Posterior cingulate gyrus (tissue), 11 donors: ENCODE results near the gene EXD3.
"Not testable (repeated sequence)": the region's sequence is repeated elsewhere in the genome, so short reads cannot be mapped to it uniquely, and the experiment has no call there.

Experiments
- DNase-seq, 10 donors: peaks; one replicate each; pipeline versions ENCODE4 v3.0.0 to v3.0.0-alpha.2; 2020 to 2021; ENCODE audit warnings: mixed read lengths in 3 of 10
- intact Hi-C: fragments of 100-400 bp; cut with DNase I; formaldehyde crosslinking; loops from one replicate; pipeline ENCODE4 v1.15.1; 2023

EXD3 gene

GRCh38 chr9:137417161-137418021 is 5.6 kb downstream of the EXD3 start:
- intact Hi-C loops = no loop called here
- peak in 5 of 10 donors; percentile 17 to 84 (median 71) for DNase-seq

DNA sequence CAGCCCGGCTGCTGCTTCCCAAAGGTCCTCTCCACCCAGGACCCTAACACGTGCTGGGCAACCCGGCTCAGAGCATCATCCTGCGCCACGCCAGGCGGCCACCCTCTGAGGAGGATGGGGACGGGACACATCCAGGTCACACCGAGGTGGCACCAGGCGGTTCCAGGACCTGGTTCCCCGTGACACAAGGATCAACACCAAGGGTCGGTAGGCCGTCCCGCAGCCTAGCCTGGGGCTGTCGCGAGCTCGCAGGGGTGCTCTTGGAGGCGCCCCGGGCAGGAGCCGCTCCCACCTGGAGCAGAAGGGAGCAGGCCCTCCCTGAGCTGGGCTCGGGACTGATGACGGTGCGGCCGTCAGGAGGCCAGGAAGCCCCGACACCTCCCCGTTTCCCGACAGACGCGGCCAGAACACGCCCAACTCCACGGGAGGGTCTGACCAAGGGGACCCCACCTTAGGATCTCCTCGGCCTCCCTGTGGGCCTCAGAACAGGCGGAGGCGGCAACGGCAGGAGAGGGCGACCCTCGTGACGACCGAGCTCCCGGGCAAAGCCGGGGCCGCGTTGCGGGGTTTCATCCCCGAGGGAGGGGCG is 6.3 kb downstream of the EXD3 start:
- intact Hi-C loops = no loop called here
- peak in 3 of 10 donors; percentile 59 to 83 (median 73) for DNase-seq

GRCh38 chr9:137416006-137416562 is 6.9 kb downstream of the EXD3 start:
- peak in 3 of 10 donors; percentile 65 to 80 (median 71) for DNase-seq
- intact Hi-C loops = no loop called here

DNA sequence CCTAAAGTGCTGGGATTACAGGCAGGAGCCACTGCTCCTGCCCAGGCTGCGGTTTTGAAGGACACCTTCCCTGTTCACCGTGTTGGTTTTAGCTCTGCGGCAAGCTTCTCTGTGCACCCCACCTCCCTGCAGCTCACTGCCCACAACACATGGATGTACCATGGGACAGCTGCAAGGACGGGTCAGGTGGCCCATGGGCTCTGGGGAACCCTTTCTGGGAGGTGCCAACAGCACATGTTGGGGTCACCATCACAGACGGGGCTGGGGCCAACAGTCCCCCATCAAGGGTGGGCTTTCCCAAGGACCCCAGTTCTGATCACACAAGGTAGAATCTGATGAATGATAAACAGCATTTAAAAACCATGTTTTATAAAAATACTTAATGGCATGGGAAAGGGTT is 7.5 kb downstream of the EXD3 start:
- intact Hi-C loops = no loop called here
- peak in 3 of 10 donors; percentile 16 to 62 (median 16) for DNase-seq

DNA sequence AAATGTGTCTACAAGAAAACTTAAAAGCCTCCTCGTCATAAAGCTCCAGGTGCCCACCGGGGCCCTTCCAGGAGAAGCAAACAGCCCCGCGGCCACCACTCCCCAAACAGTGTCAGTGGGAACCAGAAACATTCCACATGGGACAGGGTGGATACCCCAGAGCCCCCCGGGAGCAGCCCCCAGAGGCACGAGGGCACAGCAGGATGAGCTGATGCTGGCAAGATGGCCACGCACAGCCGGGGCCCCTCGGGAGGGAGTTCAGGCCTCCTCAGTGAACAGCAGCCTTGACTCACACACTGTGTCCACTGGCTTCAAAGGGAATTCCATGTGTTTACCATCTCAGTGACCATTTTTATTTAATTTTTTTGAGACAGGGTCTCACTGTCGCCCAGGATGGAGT is 10.5 kb downstream of the EXD3 start:
- peak in 2 of 10 donors; percentile 74 to 76 for DNase-seq
- intact Hi-C loops = no loop called here

GRCh38 chr9:137411645-137412380 is 11.1 kb downstream of the EXD3 start:
- intact Hi-C loops = no loop called here
- peak in 2 of 10 donors; percentile 75 to 84 for DNase-seq

- DNase-seq = no peak
- intact Hi-C loops = no loop called here
Measured at GRCh38 chr9:137411260-137411644, 11.7 kb downstream of the EXD3 start.

- intact Hi-C loops = no loop called here
- DNase-seq = peak in 2 of 10 donors; percentile 74 to 81
Measured at GRCh38 chr9:137410891-137411249, 12.1 kb downstream of the EXD3 start.

- DNase-seq = peak in 1 of 10 donors; percentile 61
- intact Hi-C loops = not testable (repeated sequence)
Measured at GRCh38 chr9:137410236-137410890, 12.6 kb downstream of the EXD3 start.

GRCh38 chr9:137409515-137409914 is 13.4 kb downstream of the EXD3 start:
- intact Hi-C loops = no loop called here
- peak in 5 of 10 donors; percentile 31 to 88 (median 54) for DNase-seq

DNA sequence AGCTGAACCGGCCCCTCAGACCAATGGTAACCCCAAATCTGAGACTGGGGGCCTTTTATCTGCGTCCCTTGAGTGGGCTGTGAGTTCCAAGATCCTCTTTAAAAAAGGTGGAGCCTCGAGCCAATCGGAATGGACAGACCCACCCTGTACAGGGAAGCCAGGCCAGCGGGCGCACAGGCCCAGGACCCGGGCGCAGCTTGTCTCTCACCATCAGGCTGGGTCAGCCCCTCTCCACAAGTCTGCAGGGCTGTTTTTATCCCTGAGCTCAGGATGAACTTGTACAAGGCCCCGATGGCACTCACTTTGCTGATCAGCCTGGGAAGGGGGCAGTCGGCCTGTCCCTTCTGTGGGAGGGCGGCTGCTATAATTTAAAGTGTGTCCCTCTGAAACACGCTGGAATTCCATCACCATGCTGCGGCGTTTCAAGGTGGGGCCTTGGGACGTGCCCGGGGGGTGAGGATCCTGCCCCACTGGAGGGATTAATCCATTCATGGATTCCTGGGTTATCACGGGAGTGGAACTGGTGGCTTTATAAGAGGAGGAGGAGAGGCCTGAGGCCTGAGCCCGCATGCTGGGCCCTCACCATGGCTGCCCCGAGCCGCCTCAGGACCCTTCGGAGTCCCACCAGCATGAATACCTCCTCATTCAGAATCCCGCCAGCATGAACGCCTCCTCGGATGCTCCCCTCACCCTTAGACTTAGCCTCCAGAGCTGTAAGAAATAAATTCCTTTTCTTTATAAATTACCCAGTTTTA is 14.1 kb downstream of the EXD3 start:
- intact Hi-C loops = no loop called here
- peak in 1 of 10 donors; percentile 70 for DNase-seq

DNA sequence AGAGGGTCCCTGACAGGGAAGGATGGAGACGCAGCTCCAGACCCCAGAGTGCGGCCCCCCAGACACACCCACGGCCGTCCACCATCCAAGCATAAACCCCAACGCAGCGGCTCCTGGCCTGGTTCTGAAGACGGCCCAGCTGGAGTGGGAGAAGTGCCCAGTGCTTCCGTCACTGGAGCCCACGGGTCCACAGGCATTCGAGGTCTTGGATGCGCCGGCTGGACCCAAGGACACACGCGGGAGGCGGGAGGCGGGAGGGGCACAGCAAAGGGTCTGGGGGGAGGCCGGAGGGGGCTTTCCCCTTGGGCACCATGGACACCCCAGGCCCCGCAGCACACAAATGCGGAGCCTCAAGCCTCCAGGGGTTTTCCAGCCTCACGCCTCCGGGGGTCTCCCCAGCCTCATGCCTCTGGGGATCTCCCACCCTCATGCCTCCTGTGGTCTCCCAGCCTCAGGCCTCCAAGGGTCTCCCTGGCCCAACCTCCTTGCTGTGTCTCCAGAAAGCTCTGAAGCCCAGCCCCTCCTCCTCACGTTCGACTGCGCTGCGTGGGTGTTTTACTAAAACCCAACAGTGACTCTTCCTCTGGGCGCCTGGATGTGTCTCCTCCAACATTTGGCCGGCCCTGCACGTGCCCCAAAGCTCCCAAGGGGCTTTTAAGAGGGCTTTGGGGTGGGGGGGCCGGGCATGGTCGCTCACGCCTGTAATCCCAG is 15.2 kb downstream of the EXD3 start:
- intact Hi-C loops = loop anchor here (2.0 kb wide), 1 partner anchor 113 kb away; no protein-coding TSS in a partner anchor
- peak in 5 of 10 donors; percentile 37 to 84 (median 54) for DNase-seq

DNA sequence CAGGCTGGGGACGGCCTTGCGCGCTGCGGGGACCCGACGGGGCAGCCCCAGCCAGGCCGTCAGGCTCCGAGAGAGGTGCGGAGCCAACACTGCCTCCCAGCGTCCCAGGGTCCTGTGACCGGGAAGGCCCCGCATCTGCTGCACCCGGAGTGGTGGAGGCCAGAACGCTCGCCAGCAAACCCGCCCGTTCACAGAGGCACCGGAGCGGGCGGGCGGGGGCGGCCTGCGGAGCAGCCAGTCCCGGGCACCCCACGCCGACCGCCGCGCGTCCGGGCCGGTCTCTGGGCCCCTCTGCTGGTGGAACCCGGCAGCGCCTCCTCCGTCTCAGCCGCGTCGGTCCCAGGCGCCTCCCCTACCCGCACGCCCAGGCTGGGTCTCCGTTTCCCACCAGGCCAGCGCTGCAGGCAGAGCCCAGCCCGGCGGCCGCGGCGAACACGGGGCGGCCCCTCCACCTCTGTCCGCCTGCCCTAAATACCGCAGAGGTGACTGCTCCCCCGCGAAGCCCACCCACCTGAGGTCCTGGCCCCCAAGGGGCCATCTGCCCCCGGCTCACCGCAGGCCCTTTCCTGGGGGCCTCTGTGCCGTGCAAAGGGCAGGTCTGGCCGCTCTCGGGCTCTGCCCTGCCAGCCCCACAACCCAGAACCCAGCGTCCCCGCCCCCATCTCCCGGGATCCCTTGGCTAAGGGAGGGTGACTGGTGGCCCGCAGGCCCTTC is 15.9 kb downstream of the EXD3 start:
- intact Hi-C loops = loop anchor here (2.0 kb wide), 1 partner anchor 112 kb away; no protein-coding TSS in a partner anchor
- DNase-seq = peak in 9 of 10 donors; percentile 58 to 96 (median 71)

GRCh38 chr9:137406085-137406760 is 16.7 kb downstream of the EXD3 start:
- intact Hi-C loops = loop anchor here (2.0 kb wide), 1 partner anchor 111 kb away; no protein-coding TSS in a partner anchor
- peak in 1 of 10 donors; percentile 80 for DNase-seq

DNA sequence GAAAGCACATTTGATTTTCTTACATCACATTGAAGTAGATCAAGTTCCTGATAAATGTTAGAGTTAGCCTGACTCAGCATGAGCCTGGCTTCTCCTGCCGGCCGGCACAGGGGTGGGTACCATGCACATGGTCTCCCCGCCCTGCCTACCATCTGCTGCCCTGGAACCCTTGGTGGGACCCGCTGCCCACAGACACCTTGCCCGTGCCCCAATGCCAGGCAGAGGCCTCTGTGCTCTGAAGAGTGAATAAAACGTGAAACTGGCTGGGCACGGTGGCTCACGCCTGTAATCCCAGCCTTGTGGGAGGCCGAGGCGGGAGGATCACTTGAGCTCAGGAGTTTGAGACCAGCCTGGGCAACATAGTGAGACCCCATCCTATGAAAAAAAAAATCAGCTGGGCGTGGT is 17.3 kb downstream of the EXD3 start:
- peak in 1 of 10 donors; percentile 67 for DNase-seq
- intact Hi-C loops = loop anchor here (2.0 kb wide), 1 partner anchor 111 kb away; no protein-coding TSS in a partner anchor

DNA sequence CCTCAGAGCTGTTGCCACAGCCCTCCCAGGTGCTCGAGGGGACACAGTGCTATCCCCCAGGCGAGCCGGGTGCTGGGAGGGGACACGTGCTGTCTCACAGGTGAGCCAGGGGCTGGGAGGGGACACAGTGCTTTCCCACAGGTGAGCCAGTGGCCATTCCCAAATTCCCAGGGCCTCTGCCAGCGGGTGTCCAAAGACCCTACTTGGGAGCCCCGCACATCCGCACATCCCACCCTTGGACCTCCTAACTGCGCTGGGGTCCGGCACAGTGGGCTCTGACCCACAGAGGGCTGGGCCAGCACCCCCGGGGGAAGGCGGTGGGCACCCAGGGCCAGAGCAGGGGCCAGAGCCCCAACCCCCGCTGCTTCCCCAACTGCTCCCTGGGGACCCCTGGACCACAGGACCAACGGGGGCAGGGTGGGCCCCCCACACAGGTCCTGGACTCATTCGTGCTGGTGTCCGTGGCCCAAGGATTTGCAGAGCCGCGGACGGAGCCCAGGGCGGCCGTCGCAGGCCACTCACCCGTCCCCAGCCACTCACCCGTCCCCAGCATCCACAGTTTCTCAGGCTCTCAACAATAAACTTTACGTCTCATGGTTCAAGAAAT is 17.9 kb downstream of the EXD3 start:
- intact Hi-C loops = no loop called here
- peak in 1 of 10 donors; percentile 81 for DNase-seq

GRCh38 chr9:137403269-137403668 is 19.7 kb downstream of the EXD3 start:
- DNase-seq = peak in 1 of 10 donors; percentile 63
- intact Hi-C loops = no loop called here
